AG04449 (cell line): ENCODE measurements around the gene MGAT4B.
A peak's percentile ranks its signal among the peaks of the same experiment; 100 is the strongest.

ENCODE experiments used
- CTCF ChIA-PET: fragments of 350-600 bp; formaldehyde crosslinking; extraction: SDS; loops from one replicate; lab custom pipeline; 2021; ENCODE audit warnings: antibody characterized with exemption; lab: Yijun Ruan, JAX
- POLR2A ChIA-PET: fragments of 400-600, 350-600 bp; formaldehyde crosslinking; extraction: SDS; loops from one replicate; lab custom pipeline; 2020; ENCODE audit warnings: antibody characterized with exemption, inconsistent platforms; lab: Yijun Ruan, JAX
- DNase-seq: peaks from one replicate; pipeline ENCODE4 v3.0.0-alpha.2; 2010; ENCODE audit warnings: low read depth, low spot score
- H3K4me3 ChIP-seq: 2 replicates; pipeline ENCODE4 v1.5.1; 2011; ENCODE audit warnings: low read depth, mild to moderate bottlenecking, control low read depth, low read length
- TF ChIP-seq, protein P1 (sequence below): IDR thresholded peaks from one replicate; pipeline ENCODE4 v1.5.1; 2011; ENCODE audit warnings: mild to moderate bottlenecking, moderate library complexity, low read length, control low read depth, inconsistent platforms; ENCODE audit not compliant: insufficient read depth; ENCODE audit errors: missing control alignments

The MGAT4B gene

DNA sequence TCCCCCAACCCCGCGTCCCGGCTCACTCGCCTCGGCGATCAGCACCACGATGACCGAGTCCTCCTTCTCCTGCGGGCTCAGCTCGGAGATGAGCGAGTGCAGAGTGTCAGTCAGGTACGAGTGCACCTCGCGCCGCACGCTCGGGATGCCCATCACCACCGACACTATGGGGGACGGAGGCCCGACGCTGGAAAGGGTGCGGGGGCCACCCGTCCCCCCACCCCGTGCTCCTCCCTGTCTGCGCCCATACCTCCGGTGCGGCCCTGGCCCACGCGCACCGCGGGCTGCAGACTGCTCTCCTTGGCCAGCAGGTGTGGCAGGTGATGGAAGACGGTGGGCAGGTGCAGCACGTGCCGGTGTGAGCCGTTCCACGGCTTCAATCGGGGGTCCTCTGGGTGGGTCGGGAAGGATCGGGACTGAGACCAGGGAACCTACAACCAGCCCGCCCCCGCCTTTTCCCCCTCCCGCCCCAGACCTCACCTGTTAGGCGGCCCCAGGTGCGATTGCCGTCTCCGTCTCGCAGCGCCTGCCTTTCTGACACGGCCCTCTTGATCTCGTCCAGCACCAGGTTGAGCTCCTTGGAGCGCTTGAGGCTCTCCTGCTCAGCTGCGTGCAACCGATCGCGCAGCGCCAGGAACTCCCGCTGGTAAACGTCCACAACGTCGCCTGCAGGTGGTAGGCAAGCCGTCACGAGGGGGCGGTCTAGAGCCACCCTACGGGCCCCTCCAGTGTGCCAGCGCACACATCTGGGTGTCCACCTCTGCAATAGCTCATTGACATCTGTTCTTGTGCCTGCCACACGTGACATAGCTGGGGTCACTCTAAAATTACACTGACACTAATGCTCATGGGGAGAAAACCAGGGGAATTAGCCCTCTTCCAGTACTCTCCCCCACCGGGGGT lies 5.1 kb downstream of the MGAT4B start:
- H3K4me3 ChIP-seq: no peak overlapping the region
- CTCF ChIA-PET: interaction anchor here (0.7 to 2.7 kb wide), 11 partner anchors 10 to 105 kb away, joined by 3 to 10 read pairs (median 4); no protein-coding TSS in a partner anchor
- TF ChIP-seq, protein P1, sequence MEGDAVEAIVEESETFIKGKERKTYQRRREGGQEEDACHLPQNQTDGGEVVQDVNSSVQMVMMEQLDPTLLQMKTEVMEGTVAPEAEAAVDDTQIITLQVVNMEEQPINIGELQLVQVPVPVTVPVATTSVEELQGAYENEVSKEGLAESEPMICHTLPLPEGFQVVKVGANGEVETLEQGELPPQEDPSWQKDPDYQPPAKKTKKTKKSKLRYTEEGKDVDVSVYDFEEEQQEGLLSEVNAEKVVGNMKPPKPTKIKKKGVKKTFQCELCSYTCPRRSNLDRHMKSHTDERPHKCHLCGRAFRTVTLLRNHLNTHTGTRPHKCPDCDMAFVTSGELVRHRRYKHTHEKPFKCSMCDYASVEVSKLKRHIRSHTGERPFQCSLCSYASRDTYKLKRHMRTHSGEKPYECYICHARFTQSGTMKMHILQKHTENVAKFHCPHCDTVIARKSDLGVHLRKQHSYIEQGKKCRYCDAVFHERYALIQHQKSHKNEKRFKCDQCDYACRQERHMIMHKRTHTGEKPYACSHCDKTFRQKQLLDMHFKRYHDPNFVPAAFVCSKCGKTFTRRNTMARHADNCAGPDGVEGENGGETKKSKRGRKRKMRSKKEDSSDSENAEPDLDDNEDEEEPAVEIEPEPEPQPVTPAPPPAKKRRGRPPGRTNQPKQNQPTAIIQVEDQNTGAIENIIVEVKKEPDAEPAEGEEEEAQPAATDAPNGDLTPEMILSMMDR: peak; percentile 63
- DNase-seq: no peak
- POLR2A ChIA-PET: interaction anchor here (2.6 kb wide), 1 partner anchor 19 kb away, joined by 7 read pairs; the partner anchor contains the start of gene SQSTM1

DNA sequence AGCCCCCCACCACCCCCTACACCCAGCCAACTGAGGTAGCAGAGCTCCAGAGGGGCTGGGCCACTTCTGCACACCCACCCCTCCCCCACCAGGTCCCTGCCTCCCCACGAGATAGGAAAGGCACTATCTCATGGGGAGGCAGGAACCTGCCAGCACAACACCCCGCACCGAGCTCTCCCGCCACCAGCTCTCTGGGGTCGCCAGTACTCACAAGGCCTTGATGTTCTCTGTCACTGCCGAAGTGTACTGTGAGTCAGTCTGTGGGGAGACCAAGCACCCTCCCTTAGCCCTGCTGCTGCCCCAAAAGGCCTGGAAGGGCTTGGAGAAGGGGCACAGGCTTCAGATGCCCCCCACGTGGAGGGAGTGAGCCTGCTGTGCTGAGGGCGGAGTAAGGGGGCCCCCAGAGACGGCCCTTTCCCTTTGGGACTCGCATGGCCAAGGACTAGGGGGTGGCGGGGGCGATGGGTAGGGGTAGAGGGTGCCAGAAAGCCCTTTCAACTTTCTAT lies 5.9 kb downstream of the MGAT4B start:
- CTCF ChIA-PET: interaction anchor here (1.4 to 2.7 kb wide), 2 partner anchors 9 to 18 kb away, joined by 4 to 10 read pairs; no protein-coding TSS in a partner anchor
- no peak for DNase-seq
- POLR2A ChIA-PET: interaction anchor here (2.6 kb wide), 1 partner anchor 20 kb away, joined by 7 read pairs; the partner anchor contains the start of gene SQSTM1
- TF ChIP-seq, protein P1: no peak
- no peak overlapping the region for H3K4me3 ChIP-seq

DNA sequence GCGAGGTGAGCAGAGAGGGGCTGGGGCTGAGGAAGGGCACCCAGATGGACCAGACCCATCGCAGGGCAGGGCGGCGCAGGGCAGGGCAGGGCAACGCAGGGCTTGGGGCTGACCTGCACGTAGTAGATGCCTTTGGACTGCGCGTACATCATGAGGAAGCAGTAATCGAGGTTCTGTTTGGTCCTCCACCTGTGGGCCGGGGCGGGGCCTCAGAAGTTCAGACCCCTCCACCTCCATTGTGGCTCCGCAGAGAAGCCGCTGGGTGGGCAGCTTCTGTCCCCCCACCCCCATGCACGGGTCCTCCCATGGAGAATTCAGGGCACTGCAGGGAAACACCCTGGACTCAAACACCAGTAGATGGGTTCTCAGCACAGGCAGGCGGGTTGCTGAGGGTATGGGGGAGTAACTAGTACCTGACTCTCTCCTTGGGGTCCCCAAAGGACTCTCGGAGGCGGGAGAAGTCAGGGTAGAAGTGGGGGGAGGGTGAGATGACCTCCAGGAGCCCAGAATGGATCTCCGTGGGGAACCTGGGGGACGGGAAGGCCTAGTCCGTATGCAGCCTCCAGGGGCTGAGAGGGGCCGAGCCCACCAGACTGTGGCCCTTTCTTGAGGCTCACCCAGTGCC lies 6.5 kb downstream of the MGAT4B start:
- no peak overlapping the region for H3K4me3 ChIP-seq
- DNase-seq: no peak
- ChIA-PET CTCF (interaction anchor here (1.4 to 2.7 kb wide), 2 partner anchors 8 to 19 kb away, joined by 4 to 10 read pairs; no protein-coding TSS in a partner anchor), POLR2A (interaction anchor here (2.6 kb wide), 1 partner anchor 21 kb away, joined by 7 read pairs; the partner anchor contains the start of gene SQSTM1)
- TF ChIP-seq, protein P1: no peak

DNA sequence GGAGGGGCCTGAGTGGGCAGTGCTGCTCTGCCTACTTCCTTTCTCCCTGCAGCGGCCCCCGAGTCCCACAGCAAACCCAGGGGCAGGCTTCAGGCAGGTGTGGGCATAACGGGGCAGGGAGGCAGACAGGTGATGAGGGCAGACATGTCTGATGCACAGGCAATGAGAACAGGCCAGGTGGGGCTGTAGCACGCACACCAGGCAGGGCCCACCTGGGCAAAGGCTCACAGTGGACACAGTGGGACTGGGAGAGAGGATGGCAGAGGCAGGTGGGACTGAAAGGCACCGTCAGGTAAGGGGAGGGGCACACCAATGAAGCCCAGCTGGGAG lies 7.1 kb downstream of the MGAT4B start:
- TF ChIP-seq, protein P1: no peak
- no peak overlapping the region for H3K4me3 ChIP-seq
- CTCF ChIA-PET: interaction anchor here (1.4 kb wide), 1 partner anchor 20 kb away, joined by 4 read pairs; no protein-coding TSS in a partner anchor
- no peak for DNase-seq
- POLR2A ChIA-PET: no interaction called here

DNA sequence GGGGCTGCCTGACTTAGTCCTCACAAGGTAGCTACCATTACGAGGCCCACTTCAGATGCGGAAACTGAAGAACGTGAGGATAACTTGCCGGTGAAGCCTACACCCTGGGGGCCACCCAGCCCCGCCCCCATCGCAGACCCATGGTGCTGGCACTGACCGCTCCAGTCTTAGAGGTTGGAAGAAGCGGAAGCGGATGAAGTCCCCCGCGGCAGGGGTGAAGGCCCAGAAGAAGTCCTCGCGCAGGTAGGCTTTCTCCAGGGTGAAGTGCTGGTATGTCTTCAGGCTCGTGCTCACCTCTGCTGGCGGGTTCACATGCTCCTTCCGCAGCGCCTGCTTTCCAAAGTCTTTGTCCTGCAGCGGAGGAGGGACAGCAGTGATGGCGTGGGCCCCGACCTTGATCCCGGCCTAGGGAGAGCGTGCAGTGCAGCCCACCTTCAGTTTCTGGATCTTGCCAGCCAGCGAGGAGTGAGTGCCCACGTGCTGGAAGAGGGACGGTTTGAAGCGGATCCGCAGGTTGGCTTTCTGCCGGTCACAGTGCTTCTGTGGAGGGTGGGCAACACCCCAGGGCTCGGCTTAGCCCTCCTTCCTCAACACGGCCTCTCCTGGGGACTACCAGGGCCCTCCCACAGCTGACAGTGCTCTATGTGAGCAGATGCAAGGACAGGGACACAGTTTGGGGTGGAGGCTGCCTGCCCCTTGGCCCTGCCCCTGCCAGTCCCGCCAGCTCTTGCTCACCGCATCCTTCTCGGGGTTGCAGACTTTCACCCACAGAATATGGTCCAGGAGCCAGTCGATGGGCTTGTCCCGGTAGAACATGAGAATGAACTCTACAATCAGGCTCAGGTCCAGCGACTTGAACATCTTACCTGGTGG lies 7.7 kb downstream of the MGAT4B start:
- no peak for DNase-seq
- TF ChIP-seq, protein P1: no peak
- POLR2A ChIA-PET: interaction anchor here (0.6 kb wide), 1 partner anchor 92 kb away, joined by 3 read pairs; no protein-coding TSS in a partner anchor
- H3K4me3 ChIP-seq: no peak overlapping the region
- CTCF ChIA-PET: interaction anchor here (0.9 to 3.6 kb wide), 3 partner anchors 36 to 118 kb away, joined by 3 to 9 read pairs (median 3); partner anchors contain the start of gene CBY3
